Stimulated activated CD8-positive, alpha-beta memory T cell treated with anti-CD3 and anti-CD28 coated beads, Interleukin-2, amount 100 ng/mL, for 48 hours (primary cell): ENCODE results near the gene JCHAIN.
"Not testable (repeated sequence)": the region's sequence is repeated elsewhere in the genome, so short reads cannot be mapped to it uniquely, and the experiment has no call there.

Source experiments
- DNase-seq, 2 donors: peaks; one replicate each; pipeline ENCODE4 v3.0.0-alpha.2; 2020; ENCODE audit warnings: low read depth in 2 of 2

JCHAIN gene

GRCh38 chr4:70688795-70689231 lies 22.5 kb upstream of the JCHAIN start:
- DNase-seq = no peak

GRCh38 chr4:70687821-70688794 lies 21.8 kb upstream of the JCHAIN start, which contains the start of gene UTP3:
Gene UTP3 (plus strand): TSS chr4:70688532. CDS start chr4:70688678, 146 bp downstream.
- peak; percentile 89 for DNase-seq

GRCh38 chr4:70687392-70687791 lies 21.1 kb upstream of the JCHAIN start:
- peak in 1 of 2 donors; percentile 7 for DNase-seq

DNA sequence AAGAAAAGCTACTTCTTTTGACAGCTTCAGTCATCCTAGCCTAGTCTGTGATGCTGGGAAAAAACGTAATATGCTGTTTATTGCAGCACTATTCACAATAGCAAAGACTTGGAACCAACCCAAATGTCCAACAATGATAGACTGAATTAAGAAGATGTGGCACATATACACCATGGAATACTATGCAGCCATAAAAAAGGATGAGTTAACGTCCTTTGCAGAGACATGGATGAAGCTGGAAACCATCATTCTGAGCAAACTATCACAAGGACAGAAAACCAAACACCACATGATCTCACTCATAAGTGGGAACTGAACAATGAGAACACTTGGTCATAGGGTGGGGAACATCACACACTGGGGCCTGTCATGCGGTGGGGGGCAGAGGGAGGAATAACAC lies 15.8 kb upstream of the JCHAIN start:
- DNase-seq = not testable (repeated sequence)

- DNase-seq = no peak
Measured at GRCh38 chr4:70681704-70682103, 15.4 kb upstream of the JCHAIN start.

- DNase-seq = no peak
Measured at GRCh38 chr4:70680934-70681333, 14.6 kb upstream of the JCHAIN start.

GRCh38 chr4:70678383-70678999 lies 12.2 kb upstream of the JCHAIN start:
- DNase-seq = no peak

DNA sequence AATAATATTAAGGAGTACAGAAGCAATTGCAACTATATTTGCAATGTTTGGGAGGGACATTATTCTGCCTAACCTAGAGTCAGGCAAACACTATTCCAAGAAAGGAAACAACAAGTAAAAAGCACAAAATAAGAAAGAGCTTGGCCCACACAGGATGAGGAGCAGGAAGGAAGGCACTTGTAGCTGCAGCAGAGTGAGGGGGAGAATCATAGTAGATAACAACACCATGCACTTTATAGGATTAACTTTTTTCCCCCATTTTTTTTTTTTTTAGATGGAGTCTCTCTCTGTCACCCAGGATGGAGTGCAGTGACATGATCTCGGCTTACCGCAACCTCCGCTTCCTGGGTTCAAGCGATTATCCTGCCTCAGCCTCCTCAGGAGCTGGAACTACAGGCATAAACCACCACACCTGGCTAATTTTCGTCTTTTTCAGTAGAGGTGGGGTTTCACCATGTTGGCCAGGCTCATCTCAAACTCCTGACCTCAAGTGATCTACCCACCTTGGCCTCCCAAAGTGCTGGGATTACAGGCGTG lies 10.3 kb upstream of the JCHAIN start:
- no peak for DNase-seq

DNA sequence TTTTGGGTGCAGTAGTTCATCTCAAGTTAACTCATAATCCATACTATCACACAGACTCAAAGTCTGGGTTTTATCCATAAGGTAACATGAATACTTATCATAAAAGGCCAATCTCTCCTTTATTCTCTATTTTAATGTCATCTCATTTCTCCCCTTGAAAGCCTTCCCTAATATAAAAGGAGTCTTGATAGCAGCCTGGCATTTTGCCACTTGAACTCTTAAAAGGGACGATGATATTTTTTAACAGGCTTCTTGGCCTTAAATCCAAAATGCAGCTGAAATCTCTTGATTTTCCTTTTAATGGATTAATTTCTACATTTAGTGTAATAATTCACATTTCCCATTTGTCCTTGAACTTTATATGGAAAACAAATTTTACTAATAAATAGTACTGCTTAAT lies 8.4 kb upstream of the JCHAIN start:
- no peak for DNase-seq

DNA sequence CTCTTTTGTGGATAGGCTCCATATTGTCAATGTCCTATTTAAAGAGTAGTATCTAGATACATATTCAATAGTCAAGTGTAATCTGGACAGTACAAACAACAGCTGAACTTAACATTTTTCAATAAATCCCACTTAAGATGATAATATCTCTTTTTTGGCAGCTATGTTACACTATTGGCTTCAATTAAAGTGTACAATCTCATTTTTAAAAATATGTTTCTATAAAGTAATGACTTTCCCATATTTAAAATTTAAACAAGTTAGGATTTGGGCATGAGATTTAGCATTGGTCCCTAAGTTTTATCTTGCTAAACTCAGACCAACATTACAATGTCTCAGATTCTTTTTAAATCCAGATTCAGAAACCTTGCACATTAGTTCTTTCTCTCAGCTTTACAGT lies 7.9 kb upstream of the JCHAIN start:
- no peak for DNase-seq

DNA sequence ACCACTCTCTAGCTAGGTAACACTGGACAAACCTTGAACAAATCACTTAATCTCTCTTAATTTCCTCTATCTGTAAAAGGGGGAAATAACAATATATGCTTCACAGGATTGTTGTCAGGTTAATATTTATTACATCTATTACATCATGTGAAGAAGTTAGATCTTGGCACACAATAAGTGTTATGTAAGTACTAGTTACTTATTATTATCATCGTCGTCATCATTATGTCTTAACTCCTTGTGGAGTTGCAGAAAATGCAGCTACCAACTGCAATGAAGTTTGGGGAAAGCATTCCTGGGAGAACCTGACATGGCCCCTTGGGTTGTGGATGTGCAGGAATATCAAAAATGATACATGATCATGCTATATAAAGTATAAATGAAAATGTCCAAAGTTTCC lies 4.8 kb upstream of the JCHAIN start:
- DNase-seq = no peak

GRCh38 chr4:70670332-70671014 lies 4.2 kb upstream of the JCHAIN start:
- no peak for DNase-seq

GRCh38 chr4:70667740-70668535 lies 1.6 kb upstream of the JCHAIN start:
- no peak for DNase-seq

DNA sequence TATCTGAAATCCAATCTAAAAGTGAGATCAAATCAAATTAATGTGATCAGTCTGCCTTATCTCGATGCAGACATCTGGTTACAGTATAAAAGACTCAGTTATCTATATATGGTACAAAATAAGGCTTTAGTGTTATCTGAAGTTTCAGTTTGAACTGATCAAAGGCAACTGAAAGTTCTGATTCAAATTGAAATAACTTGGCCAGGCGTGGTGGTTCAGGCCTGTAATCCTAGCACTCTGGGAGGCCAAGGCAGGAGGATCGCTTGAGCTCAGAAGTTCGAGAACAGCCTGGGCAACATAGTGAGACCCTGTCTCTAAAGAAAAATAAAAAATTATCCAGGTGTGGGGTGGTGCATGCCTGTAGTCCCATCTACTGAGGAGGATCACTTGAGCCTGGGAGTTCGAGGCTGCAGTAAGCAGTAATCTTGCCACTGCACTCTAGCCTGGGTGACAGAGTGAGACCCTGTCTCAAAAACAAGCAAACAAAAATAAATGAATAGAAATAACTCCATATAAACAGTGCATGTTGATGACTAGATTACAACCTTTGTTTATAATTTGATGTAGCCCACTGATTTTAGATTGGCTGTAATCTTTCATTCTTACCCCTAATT lies 4.9 kb downstream of the JCHAIN start:
- DNase-seq = peak in 1 of 2 donors; percentile 8

GRCh38 chr4:70660106-70660505 lies 6.2 kb downstream of the JCHAIN start:
- no peak for DNase-seq

DNA sequence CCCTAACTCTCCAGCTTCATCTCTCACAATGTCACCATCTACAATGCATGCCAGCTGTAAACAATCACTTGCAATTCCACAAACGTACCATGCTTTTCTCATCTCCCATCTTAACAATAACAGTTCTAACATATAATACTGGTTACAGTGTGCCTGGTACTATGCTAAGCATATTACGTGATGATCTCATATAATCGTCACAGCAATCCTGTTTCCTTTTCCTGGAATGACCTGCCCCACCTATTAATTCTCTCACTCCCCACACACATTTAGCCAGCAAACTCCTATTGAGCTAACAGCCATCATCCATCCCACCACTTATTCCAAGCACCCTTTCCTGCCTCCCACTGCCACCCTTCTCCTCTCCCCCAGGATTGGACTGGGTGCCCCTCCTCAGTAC lies 7.9 kb downstream of the JCHAIN start:
- DNase-seq = no peak

GRCh38 chr4:70657326-70657725 lies 9.0 kb downstream of the JCHAIN start:
- DNase-seq = no peak

DNA sequence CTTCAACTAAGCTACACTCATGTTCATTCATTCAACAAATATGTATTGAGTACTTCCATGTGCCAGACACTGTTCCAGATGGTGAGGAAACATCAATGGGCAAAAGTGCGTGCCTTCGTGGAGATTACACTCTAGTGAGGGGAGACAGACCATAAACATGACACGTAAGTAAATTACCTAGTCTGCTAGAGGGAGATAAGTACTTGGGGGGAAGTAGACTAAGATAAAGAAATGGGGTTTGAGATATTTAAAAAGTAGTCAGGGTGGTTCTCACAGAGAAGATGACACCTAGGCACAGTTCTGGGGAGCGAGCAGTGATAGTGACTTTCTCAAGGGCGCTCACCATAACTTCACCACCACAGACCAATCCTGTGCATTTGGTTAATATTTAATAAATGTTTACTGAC lies 11.7 kb downstream of the JCHAIN start:
- DNase-seq = no peak

GRCh38 chr4:70651864-70652506 lies 14.3 kb downstream of the JCHAIN start:
- DNase-seq = no peak

DNA sequence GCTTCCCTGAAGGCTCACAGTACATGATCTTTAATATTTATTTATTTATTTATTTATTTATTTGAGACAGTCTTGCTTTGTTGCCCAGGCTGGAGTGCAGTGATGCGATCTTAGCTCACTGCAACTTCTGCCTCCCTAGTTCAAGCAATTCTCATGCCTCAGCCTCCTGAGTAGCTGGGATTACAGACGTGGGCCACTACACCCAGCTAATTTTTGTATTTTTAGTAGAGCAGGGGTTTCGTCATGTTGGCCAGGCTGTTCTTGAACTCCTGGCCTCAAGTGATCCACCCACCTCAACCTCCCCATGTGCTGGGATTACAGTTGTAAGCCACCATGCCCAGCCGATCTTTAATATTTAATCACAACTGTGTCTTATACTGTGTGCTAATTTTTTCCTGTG lies 15.6 kb downstream of the JCHAIN start:
- not testable (repeated sequence) for DNase-seq
